GM23248 (cell line): ENCODE data around the gene TJP2. TPM values are rescaled to one million over a fixed set of nuclear protein-coding genes. Genes with fewer than 3 reads are reported as not detected.

Experiments used
- DNase-seq: peaks from one replicate; pipeline ENCODE4 v3.0.0-alpha.2; 2015
- H2AFZ ChIP-seq: fragments of 200-600 bp; sonication (generic); 2 replicates; pipeline ENCODE4 v1.6.1; 2016; ENCODE audit warnings: antibody characterized with exemption
- H3F3A ChIP-seq: fragments of 200-600 bp; sonication (generic); 2 replicates; pipeline ENCODE4 v1.6.1; 2016; ENCODE audit warnings: mild to moderate bottlenecking, antibody characterized with exemption, mixed run types; ENCODE audit not compliant: insufficient read depth
- H3K27ac ChIP-seq: fragments of 200-600 bp; sonication (generic); 2 replicates; pipeline ENCODE4 v1.5.1; 2016; ENCODE audit warnings: mild to moderate bottlenecking
- H3K27me3 ChIP-seq: fragments of 200-600 bp; sonication (generic); replicated peaks from 2 replicates; pipeline ENCODE4 v1.6.1; 2016; ENCODE audit warnings: mild to moderate bottlenecking; ENCODE audit not compliant: insufficient read depth
- H3K36me3 ChIP-seq: fragments of 200-600 bp; sonication (generic); 2 replicates; pipeline ENCODE4 v1.6.1; 2016; ENCODE audit warnings: low read depth, mild to moderate bottlenecking
- H3K4me1 ChIP-seq: fragments of 200-600 bp; sonication (generic); 2 replicates; pipeline ENCODE4 v1.6.1; 2016; ENCODE audit warnings: mild to moderate bottlenecking; ENCODE audit not compliant: insufficient read depth
- H3K4me2 ChIP-seq: fragments of 200-600 bp; sonication (generic); one replicate; pipeline ENCODE4 v1.6.1; 2016; ENCODE audit warnings: mild to moderate bottlenecking; ENCODE audit not compliant: unreplicated experiment
- H3K4me3 ChIP-seq: fragments of 200-600 bp; sonication (generic); 2 replicates; pipeline ENCODE4 v1.5.1; 2016; ENCODE audit warnings: mild to moderate bottlenecking
- H3K79me2 ChIP-seq: fragments of 200-600 bp; sonication (generic); 2 replicates; pipeline ENCODE4 v1.6.1; 2016; ENCODE audit warnings: mild to moderate bottlenecking; ENCODE audit not compliant: insufficient read depth
- H3K9ac ChIP-seq: fragments of 200-600 bp; sonication (generic); 2 replicates; pipeline ENCODE4 v1.6.1; 2016; ENCODE audit warnings: mild to moderate bottlenecking
- H3K9me2 ChIP-seq: fragments of 200-600 bp; sonication (generic); 2 replicates; pipeline ENCODE4 v1.6.1; 2016; ENCODE audit warnings: mixed run types, mild to moderate bottlenecking, moderate library complexity; ENCODE audit not compliant: insufficient read depth
- H3K9me3 ChIP-seq: fragments of 200-600 bp; sonication (generic); one replicate; pipeline ENCODE4 v1.6.1; 2017; ENCODE audit warnings: low read depth
- H4K20me1 ChIP-seq: fragments of 200-600 bp; sonication (generic); 2 replicates; pipeline ENCODE4 v1.6.0; 2016; ENCODE audit not compliant: insufficient read depth
- EZH2 ChIP-seq: fragments of 200-600 bp; sonication (generic); IDR thresholded peaks from 2 replicates; pipeline ENCODE4 v1.6.1; 2018; ENCODE audit warnings: antibody characterized with exemption, mild to moderate bottlenecking; ENCODE audit not compliant: insufficient read depth, poor library complexity, severe bottlenecking
- EZH2phosphoT487 ChIP-seq: fragments of 200-600 bp; sonication (generic); IDR thresholded peaks from 2 replicates; pipeline ENCODE4 v1.6.1; 2018; ENCODE audit warnings: antibody characterized with exemption, moderate library complexity, mild to moderate bottlenecking, low read depth; ENCODE audit not compliant: insufficient read depth
- WGBS, 2 experiments: methylation state at CpG; one replicate each; pipeline ENCODE4 v1.1.6; 2015 to 2017; ENCODE audit warnings: low lambda C conversion rate in 2 of 2, low coverage in 1 of 2; ENCODE audit errors: missing lambda C conversion rate in 2 of 2; 5-methylcytosine and 5-hydroxymethylcytosine counted together
- in situ Hi-C: fragments of 300-500 bp; cut with MboI; formaldehyde crosslinking; loops from 2 replicates; pipeline ENCODE4 v1.15.0; 2020
- polyA plus RNA-seq: library from polyadenylated mRNA; unstranded; fragments of >200 nt; fragmentation: Nextera tagmentation; extraction: Ambion mirVana; gene quantifications from 2 replicates; pipeline ENCODE4 v1.2.1, GENCODE V29; 2016
- total RNA-seq: library from RNA; depleted of rRNA; stranded (reverse); fragments of >200 nt; shearing (Covaris generic); gene quantifications from 2 replicates; pipeline ENCODE4 v1.2.3, GENCODE V29; 2014

TJP2 gene
- total and polyA plus RNA-seq, 2 experiments from 2014 or later = 5.5 to 8.6 TPM

DNA sequence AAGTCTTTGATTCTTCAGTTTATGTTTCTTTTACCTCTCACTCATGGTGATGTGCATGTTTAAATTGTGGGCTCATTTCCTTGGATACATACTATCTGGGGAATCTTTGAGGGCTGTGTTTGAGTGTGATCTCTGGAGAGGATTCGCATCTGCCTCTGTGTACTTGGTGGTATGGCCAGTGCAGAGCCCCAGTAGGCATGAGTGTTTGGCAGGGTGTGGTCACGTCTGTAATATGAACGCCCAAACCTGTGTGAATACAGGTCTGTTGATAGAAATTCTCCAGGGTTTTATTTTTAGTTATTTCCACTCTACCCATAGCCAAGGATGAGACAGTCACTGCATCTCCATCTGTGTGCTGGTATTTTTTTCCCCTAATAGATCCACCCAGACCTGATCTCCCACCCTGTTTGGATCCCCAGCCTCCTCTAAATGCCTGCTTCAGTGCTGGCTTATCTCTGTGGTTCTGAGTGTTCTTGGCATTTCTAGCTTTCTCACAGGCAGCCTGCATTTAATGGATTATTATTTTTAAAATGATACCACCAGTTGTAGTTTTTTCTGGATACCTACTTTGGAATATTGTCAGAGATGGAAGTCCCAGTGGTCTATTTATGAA, 37.5 kb downstream of the TJP2 start:
- Histone ChIP-seq H3K27me3 (no peaks in the 10 kb centered on the region), H3K4me1 (no peaks in the 10 kb centered on the region), H3K9me3 (no peaks in the 10 kb centered on the region), H3K4me2 (no peak overlapping the region), H2AFZ (no peak overlapping the region), H3K79me2 (peaks cover 13% of the 10 kb centered on the region), H3K27ac (no peak overlapping the region), H4K20me1 (no peaks in the 10 kb centered on the region), H3K4me3 (no peak overlapping the region), H3K9ac (no peak overlapping the region), H3K9me2 (no peaks in the 10 kb centered on the region), H3F3A (no peaks in the 10 kb centered on the region), H3K36me3 (no peaks in the 10 kb centered on the region)
- TF ChIP-seq EZH2phosphoT487 = no peak
- TF ChIP-seq EZH2 = no peak
- 94 to 100% methylated on average over 3 of the region's 3 CpGs for WGBS, 2 experiments
- in situ Hi-C loops = loop anchor here (10.0 kb wide), 1 partner anchor 63 kb away; no protein-coding TSS in a partner anchor
- no peak for DNase-seq

DNA sequence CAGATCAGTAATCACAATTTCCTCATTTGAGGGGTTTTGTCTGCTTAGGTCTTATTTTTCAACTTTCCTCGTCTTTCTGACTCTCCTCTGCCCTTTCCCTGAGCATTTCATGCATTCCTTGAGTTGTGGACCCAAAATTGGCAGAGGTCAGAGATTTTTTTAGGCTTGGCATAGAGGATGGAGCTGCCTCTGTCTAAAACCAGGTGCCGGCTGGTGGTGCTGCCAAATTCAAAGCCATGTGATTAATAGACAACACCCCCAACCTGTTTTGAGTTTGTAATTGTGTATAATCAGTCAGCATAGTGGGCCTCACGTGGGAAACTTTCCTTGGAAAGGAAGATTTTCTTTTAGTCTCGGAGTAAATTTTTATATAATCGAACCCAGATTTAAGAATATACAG, 39.6 kb downstream of the TJP2 start:
- TF ChIP-seq EZH2 = no peak
- TF ChIP-seq EZH2phosphoT487 = no peak
- H3K4me1 ChIP-seq = no peaks in the 10 kb centered on the region
- no peaks in the 10 kb centered on the region for H3F3A ChIP-seq
- H3K36me3 ChIP-seq = no peaks in the 10 kb centered on the region
- H3K4me3 ChIP-seq = no peak overlapping the region
- WGBS, 2 experiments = 92 to 93% methylated on average over 5 of the region's 5 CpGs
- H3K9ac ChIP-seq = no peak overlapping the region
- 0 out of 2 replicates have a peak, but pooled peaks cover 3% of the 10 kb centered on the region for H3K79me2 ChIP-seq
- no peaks in the 10 kb centered on the region for H4K20me1 ChIP-seq
- in situ Hi-C loops = loop anchor here (10.0 kb wide), 1 partner anchor 61 kb away; no protein-coding TSS in a partner anchor
- no peaks in the 10 kb centered on the region for H3K27me3 ChIP-seq
- H3K4me2 ChIP-seq = no peak overlapping the region
- H3K27ac ChIP-seq = no peak overlapping the region
- DNase-seq = no peak
- H3K9me3 ChIP-seq = no peaks in the 10 kb centered on the region
- H3K9me2 ChIP-seq = no peaks in the 10 kb centered on the region
- H2AFZ ChIP-seq = no peak overlapping the region

DNA sequence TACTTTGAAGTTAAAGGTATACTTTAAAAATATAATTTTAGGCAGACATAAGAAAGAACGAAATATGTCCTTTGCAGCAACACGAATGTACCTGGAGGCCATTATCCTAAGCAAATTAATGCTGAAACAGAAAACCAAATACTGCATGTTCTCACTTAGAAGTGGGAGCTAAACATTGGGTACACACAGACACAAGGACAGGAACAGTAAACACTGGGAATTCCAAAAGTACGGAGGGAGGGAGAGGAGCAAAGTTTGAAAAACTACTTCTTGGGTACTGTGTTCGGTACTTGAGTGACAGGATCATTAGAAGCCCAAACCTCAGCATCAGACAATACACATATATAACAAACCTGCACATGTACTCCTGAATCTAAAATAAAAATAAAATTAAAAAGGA, 40.9 kb downstream of the TJP2 start:
- H3K4me2 ChIP-seq = no peak overlapping the region
- H3K4me1 ChIP-seq = no peaks in the 10 kb centered on the region
- no peak for DNase-seq
- H3K9ac ChIP-seq = no peak overlapping the region
- H3F3A ChIP-seq = no peaks in the 10 kb centered on the region
- no peak overlapping the region for H3K27ac ChIP-seq
- WGBS, 2 experiments = 88 to 89% methylated on average over 4 of the region's 4 CpGs
- H4K20me1 ChIP-seq = no peaks in the 10 kb centered on the region
- H3K9me3 ChIP-seq = no peaks in the 10 kb centered on the region
- TF ChIP-seq EZH2phosphoT487 (no peak), EZH2 (no peak)
- in situ Hi-C loops = loop anchor here (10.0 kb wide), 1 partner anchor 60 kb away; no protein-coding TSS in a partner anchor
- no peak overlapping the region for H3K4me3 ChIP-seq
- H3K79me2 ChIP-seq = 0 out of 2 replicates have a peak, but pooled peaks cover 3% of the 10 kb centered on the region
- no peaks in the 10 kb centered on the region for H3K27me3 ChIP-seq
- H3K9me2 ChIP-seq = no peaks in the 10 kb centered on the region
- no peaks in the 10 kb centered on the region for H3K36me3 ChIP-seq
- H2AFZ ChIP-seq = no peak overlapping the region

DNA sequence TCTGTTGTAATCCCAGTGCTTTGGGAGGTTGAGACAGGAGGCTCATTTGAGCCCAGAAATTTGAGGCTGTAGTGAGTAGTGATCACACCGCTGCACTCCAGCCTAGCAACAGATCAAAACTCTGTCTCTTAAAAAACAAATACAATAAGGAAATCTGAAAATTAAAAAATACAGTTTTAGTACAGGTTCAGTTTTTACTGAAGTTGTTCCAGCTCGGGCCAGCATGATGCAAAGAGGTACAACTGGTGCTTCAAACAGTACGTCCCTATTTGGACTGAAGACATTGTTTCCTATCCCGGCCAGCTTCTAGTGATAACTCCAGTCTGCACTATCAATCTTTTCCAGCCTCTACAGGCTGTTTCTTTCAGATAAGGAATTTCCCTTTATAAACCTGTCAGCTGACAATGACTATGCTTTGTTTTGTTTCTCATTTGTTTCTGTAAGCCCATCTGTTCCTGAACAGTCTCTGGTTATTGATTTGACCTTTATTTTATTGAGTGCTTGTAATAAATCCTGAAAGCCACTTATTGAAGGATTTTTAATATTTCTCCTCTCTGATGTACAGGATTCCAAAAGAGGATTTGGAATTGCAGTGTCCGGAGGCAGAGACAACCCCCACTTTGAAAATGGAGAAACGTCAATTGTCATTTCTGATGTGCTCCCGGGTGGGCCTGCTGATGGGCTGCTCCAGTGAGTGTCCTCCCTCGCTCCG, 41.9 kb downstream of the TJP2 start:
- Histone ChIP-seq H3K9me2 (no peaks in the 10 kb centered on the region), H3K4me3 (no peak overlapping the region), H3K27ac (no peak overlapping the region), H3K9ac (no peak overlapping the region), H3K4me2 (no peak overlapping the region), H3F3A (no peaks in the 10 kb centered on the region), H3K36me3 (no peaks in the 10 kb centered on the region), H3K27me3 (no peaks in the 10 kb centered on the region), H4K20me1 (no peaks in the 10 kb centered on the region), H2AFZ (no peak overlapping the region), H3K4me1 (no peaks in the 10 kb centered on the region), H3K79me2 (0 out of 2 replicates have a peak, but pooled peaks cover 3% of the 10 kb centered on the region), H3K9me3 (no peaks in the 10 kb centered on the region)
- no peak for DNase-seq
- 89 to 91% methylated on average over 9 of the region's 9 CpGs for WGBS, 2 experiments
- no peak for TF ChIP-seq EZH2
- TF ChIP-seq EZH2phosphoT487 = no peak
- in situ Hi-C loops = loop anchor here (10.0 kb wide), 1 partner anchor 59 kb away; no protein-coding TSS in a partner anchor
